SK-N-SH treated with all-trans-retinoic acid at 6 μM for 48 hours (cell line): Measurements from ENCODE around the gene MATK.

Source experiments
- ATAC-seq: fragments of 200-7000 bp; cut with Tn5 transposase; 3 replicates; pipeline ENCODE4 v1.9.1; 2020; ENCODE audit warnings: mild to moderate bottlenecking, moderate library complexity
- ARNTL ChIP-seq: fragments of 450-650 bp; formaldehyde crosslinking; IDR thresholded peaks from 2 replicates; pipeline ENCODE4 v1.5.0; 2020; ENCODE audit warnings: low read depth, mild to moderate bottlenecking, moderate library complexity, borderline replicate concordance
- BACH2 ChIP-seq: fragments of 250-450 bp; sonication (Bioruptor Pico); IDR thresholded peaks from 2 replicates; pipeline ENCODE4 v1.9.0; 2021; ENCODE audit warnings: mild to moderate bottlenecking, borderline replicate concordance
- CREB5 ChIP-seq: fragments of 250-450 bp; sonication (Bioruptor Pico); IDR thresholded peaks from 2 replicates; pipeline ENCODE4 v1.5.1; 2020; ENCODE audit warnings: low read depth, mild to moderate bottlenecking, moderate library complexity
- CSDC2 ChIP-seq: fragments of 250-450 bp; sonication (Bioruptor Pico); IDR thresholded peaks from 2 replicates; pipeline ENCODE4 v1.5.0; 2020; ENCODE audit warnings: mild to moderate bottlenecking, moderate library complexity
- CSRNP3 ChIP-seq: fragments of 250-450 bp; sonication (Bioruptor Pico); IDR thresholded peaks from 2 replicates; pipeline ENCODE4 v1.5.1; 2021; ENCODE audit warnings: mild to moderate bottlenecking, moderate library complexity
- OSR1 ChIP-seq: fragments of 250-450 bp; sonication (Bioruptor Pico); IDR thresholded peaks from 2 replicates; pipeline ENCODE4 v1.8.0; 2022; ENCODE audit warnings: moderate library complexity, mild to moderate bottlenecking, inconsistent platforms
- PATZ1 ChIP-seq: fragments of 250-450 bp; sonication (Bioruptor Pico); IDR thresholded peaks from 2 replicates; pipeline ENCODE4 v1.8.0; 2020; ENCODE audit warnings: mild to moderate bottlenecking, moderate library complexity, borderline replicate concordance
- POU6F1 ChIP-seq: fragments of 250-450 bp; sonication (Bioruptor Pico); IDR thresholded peaks from 2 replicates; pipeline ENCODE4 v1.8.0; 2021; ENCODE audit warnings: low read depth, mild to moderate bottlenecking, moderate library complexity, borderline replicate concordance
- SNAI2 ChIP-seq: fragments of 250-450 bp; sonication (Bioruptor Pico); IDR thresholded peaks from 2 replicates; pipeline ENCODE4 v1.5.0; 2020; ENCODE audit warnings: mild to moderate bottlenecking, moderate library complexity
- TCF4 ChIP-seq: fragments of 250-450 bp; sonication (Bioruptor Pico); IDR thresholded peaks from 2 replicates; pipeline ENCODE4 v1.8.0; 2021; ENCODE audit warnings: mild to moderate bottlenecking, moderate library complexity, borderline replicate concordance
- TSHZ2 ChIP-seq: fragments of 250-450 bp; sonication (Bioruptor Pico); IDR thresholded peaks from 2 replicates; pipeline ENCODE4 v1.5.0; 2020; ENCODE audit warnings: mild to moderate bottlenecking, moderate library complexity
- ZC3H10 ChIP-seq: fragments of 250-450 bp; sonication (Bioruptor Pico); IDR thresholded peaks from 2 replicates; pipeline ENCODE4 v1.5.1; 2021; ENCODE audit warnings: mild to moderate bottlenecking, moderate library complexity
- ZNF565 ChIP-seq: fragments of 450-650 bp; formaldehyde crosslinking; conservative IDR thresholded peaks from 2 replicates; pipeline ENCODE4 v1.5.0; 2020; ENCODE audit warnings: low read depth, mild to moderate bottlenecking, moderate library complexity
- ZNF70 ChIP-seq: fragments of 450-650 bp; formaldehyde crosslinking; IDR thresholded peaks from 2 replicates; pipeline ENCODE4 v1.5.0; 2020; ENCODE audit warnings: mild to moderate bottlenecking, moderate library complexity
- ZNF8 ChIP-seq: fragments of 450-650 bp; formaldehyde crosslinking; IDR thresholded peaks from 2 replicates; pipeline ENCODE4 v1.5.0; 2020; ENCODE audit warnings: mild to moderate bottlenecking, moderate library complexity

Gene MATK

GRCh38 chr19:3818466-3818865, 32.3 kb upstream of the MATK start:
- ATAC-seq: no peak
- no peak for TF ChIP-seq ZC3H10 (CRISPR knock-in tag)
- TF ChIP-seq POU6F1 (CRISPR knock-in tag): no peak
- TF ChIP-seq CSDC2 (CRISPR knock-in tag): no peak
- no peak for TF ChIP-seq ARNTL (CRISPR knock-in tag)
- no peak for TF ChIP-seq ZNF565 (CRISPR knock-in tag)
- no peak for TF ChIP-seq ZNF70 (CRISPR knock-in tag)
- no peak for TF ChIP-seq CSRNP3 (CRISPR knock-in tag)
- no peak for TF ChIP-seq PATZ1 (CRISPR knock-in tag)
- no peak for TF ChIP-seq TSHZ2 (CRISPR knock-in tag)
- no peak for TF ChIP-seq OSR1 (CRISPR knock-in tag)
- TF ChIP-seq CREB5: no peak

- TF ChIP-seq BACH2 (no peak), OSR1 (CRISPR knock-in tag) (no peak), PATZ1 (CRISPR knock-in tag) (no peak), SNAI2 (CRISPR knock-in tag) (no peak), POU6F1 (CRISPR knock-in tag) (no peak), CREB5 (no peak), ZNF8 (CRISPR knock-in tag) (no peak), TCF4 (CRISPR knock-in tag) (no peak)
- ATAC-seq: no peak
Measured at GRCh38 chr19:3817761-3818160, 31.6 kb upstream of the MATK start.
